Activated T-helper 2 cell treated with anti-CD3 and anti-CD28 coated beads, Interferon-gamma antibody, Interleukin-2, Interleukin-4, amounts not matched to agents 10 μg/mL and 5 μg/mL and 100 μg/mL, durations not matched to agents 14 hours and 24 hours and 36 hours (primary cell): ENCODE results near the gene SDR42E2. TPM values are rescaled to one million over a fixed set of nuclear protein-coding genes. Genes with fewer than 3 reads are reported as not detected.
"Not testable (repeated sequence)": the region's sequence is repeated elsewhere in the genome, so short reads cannot be mapped to it uniquely, and the experiment has no call there.

ENCODE experiments used
- DNase-seq: peaks from one replicate; pipeline ENCODE4 v3.0.0; 2021; ENCODE audit warnings: low spot score
- H3K27ac Mint-ChIP-seq: one replicate; pipeline ENCODE4 v1.8.0; 2021; ENCODE audit warnings: mixed read lengths
- H3K27me3 Mint-ChIP-seq: one replicate; pipeline ENCODE4 v1.8.0; 2021; ENCODE audit warnings: low read depth, mixed read lengths
- H3K36me3 Mint-ChIP-seq: one replicate; pipeline ENCODE4 v1.8.0; 2021; ENCODE audit warnings: low read depth, mixed read lengths
- H3K4me1 Mint-ChIP-seq: one replicate; pipeline ENCODE4 v1.8.0; 2021; ENCODE audit warnings: low read depth, mixed read lengths
- H3K4me3 Mint-ChIP-seq: one replicate; pipeline ENCODE4 v1.8.0; 2021; ENCODE audit warnings: low read depth, mild to moderate bottlenecking, moderate library complexity, mixed read lengths
- H3K9me3 Mint-ChIP-seq: one replicate; pipeline ENCODE4 v1.8.0; 2021; ENCODE audit warnings: mixed read lengths
- intact Hi-C: fragments of 100-400 bp; cut with micrococcal nuclease; formaldehyde crosslinking; loops from one replicate; pipeline ENCODE4 v1.15.1; 2023
- total RNA-seq: library from RNA; stranded (reverse); gene quantifications from 2 replicates; pipeline ENCODE4 v1.2.3, GENCODE V29; 2022

The SDR42E2 gene
- total RNA-seq, result 0.09 TPM in 1 of 2 replicates, not detected in the other

GRCh38 chr16:22161999-22162655, at the start of gene SDR42E2:
Gene SDR42E2 (plus strand): TSS chr16:22162506. CDS start chr16:22165583, 3,077 bp downstream.
- Mint-ChIP-seq H3K27ac (no peak within 1 kb of the TSS), H3K9me3 (no peaks in the 10 kb centered on the region), H3K27me3 (peaks cover 20% of the 10 kb centered on the region), H3K4me1 (no peaks in the 10 kb centered on the region), H3K4me3 (no peak within 1 kb of the TSS), H3K36me3 (no peaks in the 10 kb centered on the region)
- no peak for DNase-seq
- intact Hi-C loops, result no loop called here

- H3K36me3 Mint-ChIP-seq, result no peaks in the 10 kb centered on the region
- H3K27me3 Mint-ChIP-seq, result peaks cover 6% of the 10 kb centered on the region
- H3K4me1 Mint-ChIP-seq, result no peaks in the 10 kb centered on the region
- H3K9me3 Mint-ChIP-seq, result no peaks in the 10 kb centered on the region
- H3K27ac Mint-ChIP-seq, result no peak overlapping the region
- no peak for DNase-seq
- H3K4me3 Mint-ChIP-seq, result no peak overlapping the region
- intact Hi-C loops, result no loop called here
Observed at GRCh38 chr16:22116095-22116700, 46.1 kb upstream of the SDR42E2 start.

GRCh38 chr16:22117609-22118008, 44.7 kb upstream of the SDR42E2 start:
- H3K27ac Mint-ChIP-seq, result no peak overlapping the region
- intact Hi-C loops, result no loop called here
- no peak overlapping the region for H3K4me3 Mint-ChIP-seq
- H3K27me3 Mint-ChIP-seq, result peaks cover 5% of the 10 kb centered on the region
- no peak for DNase-seq
- H3K4me1 Mint-ChIP-seq, result no peaks in the 10 kb centered on the region
- no peaks in the 10 kb centered on the region for H3K36me3 Mint-ChIP-seq
- H3K9me3 Mint-ChIP-seq, result no peaks in the 10 kb centered on the region

DNA sequence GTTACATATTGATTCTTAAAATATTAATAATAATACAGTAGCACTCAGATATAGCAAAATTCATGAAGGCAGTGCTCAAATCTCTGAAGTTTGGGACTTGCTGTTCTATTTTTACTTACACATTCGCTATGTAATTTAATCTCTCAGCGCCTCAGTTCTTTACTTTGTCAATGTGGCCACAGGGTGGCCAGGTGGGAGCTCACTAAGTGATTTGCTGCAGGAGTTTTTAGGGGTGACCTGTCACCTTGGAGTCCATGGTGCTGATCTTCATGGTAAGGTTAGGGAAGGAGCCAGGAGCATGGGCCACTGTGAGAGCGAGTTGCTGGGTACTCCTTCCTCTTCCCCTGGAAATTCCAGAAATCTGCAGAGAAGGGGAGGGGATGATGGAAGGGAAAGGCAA, 41.9 kb upstream of the SDR42E2 start:
- H3K27ac Mint-ChIP-seq, result no peak overlapping the region
- no peak for DNase-seq
- peaks cover 5% of the 10 kb centered on the region for H3K27me3 Mint-ChIP-seq
- intact Hi-C loops, result loop anchor here (10.0 kb wide), 1 partner anchor 64 kb away; no protein-coding TSS in a partner anchor
- no peaks in the 10 kb centered on the region for H3K4me1 Mint-ChIP-seq
- no peaks in the 10 kb centered on the region for H3K36me3 Mint-ChIP-seq
- H3K4me3 Mint-ChIP-seq, result no peak overlapping the region
- no peaks in the 10 kb centered on the region for H3K9me3 Mint-ChIP-seq

GRCh38 chr16:22122239-22122638, 40.1 kb upstream of the SDR42E2 start:
- H3K36me3 Mint-ChIP-seq, result no peaks in the 10 kb centered on the region
- no peaks in the 10 kb centered on the region for H3K4me1 Mint-ChIP-seq
- DNase-seq, result no peak
- H3K9me3 Mint-ChIP-seq, result no peaks in the 10 kb centered on the region
- H3K4me3 Mint-ChIP-seq, result no peak overlapping the region
- H3K27ac Mint-ChIP-seq, result no peak overlapping the region
- peaks cover 5% of the 10 kb centered on the region for H3K27me3 Mint-ChIP-seq
- intact Hi-C loops, result loop anchor here (10.0 kb wide), 1 partner anchor 63 kb away; no protein-coding TSS in a partner anchor

- H3K4me1 Mint-ChIP-seq, result no peaks in the 10 kb centered on the region
- H3K27ac Mint-ChIP-seq, result no peak overlapping the region
- H3K9me3 Mint-ChIP-seq, result no peaks in the 10 kb centered on the region
- intact Hi-C loops, result loop anchor here (10.0 kb wide), 1 partner anchor 62 kb away; no protein-coding TSS in a partner anchor
- H3K36me3 Mint-ChIP-seq, result no peaks in the 10 kb centered on the region
- no peak for DNase-seq
- peaks cover 11% of the 10 kb centered on the region for H3K27me3 Mint-ChIP-seq
- H3K4me3 Mint-ChIP-seq, result no peak overlapping the region
Observed at GRCh38 chr16:22123146-22123545, 39.2 kb upstream of the SDR42E2 start.

DNA sequence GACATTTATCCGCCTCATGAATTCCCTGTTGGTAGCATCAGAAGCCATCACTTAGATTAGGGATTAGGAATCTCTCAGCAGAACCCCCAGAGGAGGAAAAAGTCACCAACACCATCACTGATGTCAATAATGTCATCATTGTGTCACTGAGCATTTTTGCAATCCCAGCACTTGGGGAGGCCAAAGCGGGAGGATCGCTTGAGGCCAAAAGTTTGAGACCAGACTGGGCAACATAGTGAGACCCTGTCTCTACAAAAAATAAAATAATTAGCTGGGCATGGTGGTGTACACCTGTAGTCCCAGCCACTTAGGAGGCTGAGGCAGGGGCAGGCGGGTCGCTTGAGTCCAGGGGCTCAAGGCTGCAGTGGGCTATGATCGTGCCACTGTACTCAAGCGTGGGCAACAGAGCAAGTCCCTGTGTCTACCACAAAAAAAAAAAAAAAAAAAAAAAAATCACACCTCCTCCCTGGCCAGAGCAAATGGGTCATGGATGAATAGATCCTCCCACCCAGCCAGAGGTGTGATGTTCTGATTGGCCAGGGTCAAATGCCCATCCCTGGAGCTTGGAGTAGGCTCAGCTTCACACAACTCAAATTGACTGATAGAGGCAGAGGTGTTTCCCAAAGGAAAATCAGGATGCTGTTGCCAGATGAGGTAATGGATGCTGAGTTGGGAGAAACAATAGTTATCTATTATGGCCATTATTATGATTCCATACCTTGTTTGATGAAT, 38.4 kb upstream of the SDR42E2 start:
- intact Hi-C loops, result loop anchor here (10.0 kb wide), 1 partner anchor 61 kb away; no protein-coding TSS in a partner anchor
- H3K27me3 Mint-ChIP-seq, result peaks cover 12% of the 10 kb centered on the region
- H3K9me3 Mint-ChIP-seq, result peaks cover 4% of the 10 kb centered on the region
- no peak overlapping the region for H3K27ac Mint-ChIP-seq
- no peak for DNase-seq
- no peaks in the 10 kb centered on the region for H3K36me3 Mint-ChIP-seq
- H3K4me3 Mint-ChIP-seq, result no peak overlapping the region
- H3K4me1 Mint-ChIP-seq, result no peaks in the 10 kb centered on the region

DNA sequence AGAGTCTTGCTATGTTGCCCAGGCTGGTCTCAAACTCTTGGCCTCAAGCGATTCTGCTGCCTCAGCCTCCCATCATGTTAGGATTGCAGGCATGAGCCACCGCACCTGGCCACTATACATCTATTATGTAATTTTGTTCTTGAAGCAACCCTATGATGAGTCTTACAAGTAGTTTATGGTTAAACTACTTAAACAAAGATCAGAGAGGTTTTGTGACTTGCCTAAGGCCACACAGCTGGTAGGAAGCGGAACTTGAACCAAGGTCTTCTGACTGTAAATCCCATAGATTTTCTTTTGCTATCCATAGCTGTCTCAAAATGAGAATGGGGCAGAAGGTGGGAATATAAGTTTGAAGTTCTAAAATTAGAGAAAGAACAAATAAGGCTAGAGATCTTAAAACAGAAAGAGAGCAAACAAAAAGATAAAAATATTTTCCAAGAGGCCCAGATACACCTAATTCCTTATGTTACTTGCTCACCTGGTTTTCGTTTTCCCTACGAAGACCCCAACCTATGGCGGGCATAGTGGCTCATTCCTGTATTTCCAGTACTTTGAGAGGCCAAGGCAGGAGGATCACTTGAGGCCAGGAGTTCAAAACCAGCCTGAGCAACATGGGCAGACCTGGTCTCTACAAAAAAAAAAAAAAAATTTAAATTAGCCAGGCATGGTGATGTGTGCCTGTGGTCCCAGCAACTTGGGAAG, 37.6 kb upstream of the SDR42E2 start:
- H3K36me3 Mint-ChIP-seq, result no peaks in the 10 kb centered on the region
- H3K27me3 Mint-ChIP-seq, result peaks cover 15% of the 10 kb centered on the region
- H3K27ac Mint-ChIP-seq, result no peak overlapping the region

DNA sequence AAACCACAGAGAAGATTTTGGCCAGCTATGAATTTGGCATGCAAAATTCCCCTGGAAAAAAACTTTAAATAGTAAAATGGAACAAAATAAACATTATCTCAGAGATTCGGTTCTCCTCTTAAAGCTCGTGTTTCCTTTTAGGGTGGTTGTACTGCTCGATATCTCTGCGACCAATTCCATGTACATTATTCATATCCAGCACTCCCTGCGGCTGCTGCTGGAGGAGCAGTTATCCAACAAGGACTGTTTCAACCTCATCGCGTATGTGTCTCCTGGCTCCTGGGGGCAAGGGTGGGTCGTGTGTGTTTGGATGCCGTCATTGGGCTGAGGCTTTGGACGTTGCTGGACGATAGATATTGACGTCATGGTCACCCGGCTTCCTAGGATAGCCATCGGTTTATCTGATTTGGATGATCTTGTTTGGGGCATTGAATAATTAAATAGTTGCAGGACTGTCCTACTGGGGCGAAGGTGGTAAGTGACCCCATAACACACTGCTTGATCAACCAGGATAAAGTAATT, 36.2 kb upstream of the SDR42E2 start:
- Mint-ChIP-seq H3K4me1 (no peaks in the 10 kb centered on the region), H3K9me3 (peaks cover 4% of the 10 kb centered on the region), H3K4me3 (no peak overlapping the region), H3K36me3 (no peaks in the 10 kb centered on the region), H3K27me3 (peaks cover 11% of the 10 kb centered on the region), H3K27ac (no peak overlapping the region)
- intact Hi-C loops, result loop anchor here (10.0 kb wide), 1 partner anchor 59 kb away; no protein-coding TSS in a partner anchor
- DNase-seq, result no peak

More for the DNA sequence above, 37.6 kb upstream of the SDR42E2 start:
- H3K9me3 Mint-ChIP-seq, result peaks cover 4% of the 10 kb centered on the region
- intact Hi-C loops, result loop anchor here (10.0 kb wide), 1 partner anchor 60 kb away; no protein-coding TSS in a partner anchor
- DNase-seq, result no peak
- H3K4me3 Mint-ChIP-seq, result no peak overlapping the region
- no peaks in the 10 kb centered on the region for H3K4me1 Mint-ChIP-seq

GRCh38 chr16:22128537-22128936, 33.8 kb upstream of the SDR42E2 start:
- not testable (repeated sequence) for H3K36me3 Mint-ChIP-seq, H3K9me3 Mint-ChIP-seq, H3K4me3 Mint-ChIP-seq, H3K27me3 Mint-ChIP-seq, DNase-seq, H3K4me1 Mint-ChIP-seq, H3K27ac Mint-ChIP-seq
- intact Hi-C loops, result loop anchor here (10.0 kb wide), 1 partner anchor 56 kb away; no protein-coding TSS in a partner anchor

DNA sequence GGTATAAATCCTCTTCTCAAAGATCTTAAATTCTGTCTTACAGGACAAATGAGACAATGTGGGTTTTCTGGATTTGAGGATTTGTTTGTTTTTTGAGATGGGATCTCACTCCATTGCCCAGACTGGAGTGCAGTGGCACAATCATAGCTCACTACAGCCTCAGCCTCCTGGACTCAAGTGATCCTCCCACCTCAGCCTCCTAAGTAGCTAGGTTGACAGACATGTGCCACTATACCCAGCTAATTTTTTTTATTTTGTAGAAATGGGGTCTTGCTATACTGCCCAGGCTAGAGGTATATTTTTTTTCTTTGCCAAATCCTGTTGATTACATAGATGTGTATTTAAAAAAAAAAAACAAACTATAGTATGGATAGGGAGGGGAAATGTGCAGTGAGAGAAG, 31.8 kb upstream of the SDR42E2 start:
- Mint-ChIP-seq H3K9me3 (peaks cover 4% of the 10 kb centered on the region), H3K27me3 (peaks cover 11% of the 10 kb centered on the region), H3K36me3 (no peaks in the 10 kb centered on the region), H3K4me1 (no peaks in the 10 kb centered on the region), H3K27ac (no peak overlapping the region), H3K4me3 (no peak overlapping the region)
- intact Hi-C loops, result no loop called here
- DNase-seq, result no peak

DNA sequence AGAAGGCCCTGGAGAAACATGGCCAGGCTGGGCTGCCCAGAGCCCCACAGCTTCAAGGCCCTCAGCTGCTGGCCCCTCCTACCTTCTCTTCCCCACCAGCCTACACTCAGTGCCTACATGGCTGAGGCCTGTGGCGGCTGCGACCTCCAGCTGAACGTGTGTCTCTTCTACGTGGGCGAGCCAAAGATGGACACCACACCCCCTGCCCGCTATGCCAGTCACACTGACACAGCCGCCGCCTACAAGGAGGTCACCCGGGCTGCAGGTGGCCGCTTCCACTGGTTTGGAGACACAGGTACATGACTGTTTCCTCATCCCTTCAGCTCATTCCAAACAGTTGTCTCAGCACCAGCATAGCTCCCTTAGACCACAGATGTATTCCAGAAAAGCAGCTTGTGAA, 29.5 kb upstream of the SDR42E2 start:
- H3K27me3 Mint-ChIP-seq, result peaks cover 13% of the 10 kb centered on the region

More for the DNA sequence above, 29.5 kb upstream of the SDR42E2 start:
- Mint-ChIP-seq H3K4me1 (no peaks in the 10 kb centered on the region), H3K36me3 (no peaks in the 10 kb centered on the region), H3K9me3 (peaks cover 4% of the 10 kb centered on the region), H3K27ac (no peak overlapping the region), H3K4me3 (no peak overlapping the region)
- intact Hi-C loops, result no loop called here
- no peak for DNase-seq
